Measurements from ENCODE around the gene MEF2B.
"Not testable (repeated sequence)": the region's sequence is repeated elsewhere in the genome, so short reads cannot be mapped to it uniquely, and the experiment has no call there.

MEF2B gene

DNA sequence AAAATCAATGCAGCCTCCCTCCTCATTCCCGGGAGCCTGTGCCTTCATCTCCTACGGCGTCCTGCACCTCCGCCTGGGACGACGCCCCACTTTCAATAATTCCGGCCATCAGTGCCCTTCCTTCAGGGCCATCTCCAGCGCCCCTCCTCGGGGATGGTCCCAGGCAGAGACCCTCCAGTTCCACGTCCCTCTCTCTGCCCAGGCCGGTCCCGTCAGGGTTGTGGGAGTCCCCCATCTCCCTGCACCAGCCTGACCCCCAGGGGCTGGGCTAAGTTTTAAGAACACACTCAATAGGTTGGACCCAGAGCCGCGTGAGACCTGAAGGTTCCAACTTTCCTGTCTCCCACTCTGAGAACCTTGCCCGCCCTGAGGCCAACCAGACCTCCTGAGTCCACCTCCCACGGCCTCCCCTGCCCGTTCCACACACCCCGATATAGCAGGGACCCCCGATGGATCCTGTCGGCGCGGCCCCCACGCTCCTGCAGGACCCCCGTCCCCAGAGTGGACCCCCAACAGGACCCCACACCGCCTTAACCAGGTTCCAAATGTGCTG, 32.4 kb downstream of the MEF2B start:
- Histone ChIP-seq H3K27ac (peak overlapping the region; percentile 45 to 94 (median 79)), H3K4me3 (peak overlapping the region; percentile 62 to 83 (median 63))

- not testable (repeated sequence) for H3K4me3 ChIP-seq, H3K27ac ChIP-seq
Observed at GRCh38 chr19:19135713-19136112, 34.4 kb downstream of the MEF2B start.

- Histone ChIP-seq H3K27ac (no peak overlapping the region), H3K4me3 (no peak overlapping the region)
Observed at GRCh38 chr19:19134687-19135158, 35.3 kb downstream of the MEF2B start.

DNA sequence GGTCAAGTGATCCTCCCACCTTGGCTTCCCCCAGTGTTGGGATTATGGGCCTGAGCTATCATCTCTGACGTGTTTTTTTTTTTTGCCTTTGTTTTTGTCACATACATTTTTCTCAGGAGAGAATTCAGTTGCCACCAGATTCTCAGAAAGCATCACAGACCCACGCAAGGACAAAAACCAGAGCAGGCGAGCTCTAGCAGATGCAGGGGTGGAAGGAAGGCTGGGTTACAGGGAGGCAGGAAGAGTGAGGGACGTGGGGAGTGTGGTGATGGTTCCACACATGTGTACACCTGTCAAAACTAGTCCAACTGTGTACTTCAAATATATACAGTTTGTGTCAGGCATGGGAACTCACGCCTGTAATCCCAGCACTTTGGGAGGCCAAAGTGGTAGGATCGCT, 36.1 kb downstream of the MEF2B start:
- H3K27ac ChIP-seq, result no peak overlapping the region
- no peak overlapping the region for H3K4me3 ChIP-seq

GRCh38 chr19:19132912-19133311, 37.2 kb downstream of the MEF2B start:
- no peak overlapping the region for H3K27ac ChIP-seq
- no peak overlapping the region for H3K4me3 ChIP-seq

GRCh38 chr19:19131989-19132388, 38.1 kb downstream of the MEF2B start:
- no peak overlapping the region for H3K27ac ChIP-seq
- no peak overlapping the region for H3K4me3 ChIP-seq

GRCh38 chr19:19126102-19126501, 44.0 kb downstream of the MEF2B start:
- Histone ChIP-seq H3K27ac (no peak overlapping the region), H3K4me3 (no peak overlapping the region)

GRCh38 chr19:19123386-19123785, 46.7 kb downstream of the MEF2B start:
- no peak overlapping the region for H3K4me3 ChIP-seq
- no peak overlapping the region for H3K27ac ChIP-seq

DNA sequence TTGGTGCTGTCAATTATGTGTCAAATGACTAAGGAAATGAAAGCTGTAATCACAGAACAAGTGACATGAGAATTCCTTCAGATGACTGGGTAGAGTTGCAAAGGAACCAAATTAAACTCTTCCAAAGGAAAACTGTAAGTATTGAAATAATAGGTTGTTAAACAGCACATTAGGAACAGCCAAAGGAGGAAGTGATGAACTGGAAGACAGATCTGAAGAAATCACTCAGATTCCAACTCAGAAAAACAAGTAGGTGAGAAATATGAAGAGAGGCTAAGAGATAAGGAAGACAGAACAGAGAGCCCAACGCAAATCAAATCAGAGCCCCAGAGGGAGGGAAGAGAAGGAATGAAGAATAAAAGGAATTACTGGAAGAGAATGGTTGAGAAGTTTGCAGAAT, 47.2 kb downstream of the MEF2B start:
- Histone ChIP-seq H3K4me3 (no peak overlapping the region), H3K27ac (no peak overlapping the region)

DNA sequence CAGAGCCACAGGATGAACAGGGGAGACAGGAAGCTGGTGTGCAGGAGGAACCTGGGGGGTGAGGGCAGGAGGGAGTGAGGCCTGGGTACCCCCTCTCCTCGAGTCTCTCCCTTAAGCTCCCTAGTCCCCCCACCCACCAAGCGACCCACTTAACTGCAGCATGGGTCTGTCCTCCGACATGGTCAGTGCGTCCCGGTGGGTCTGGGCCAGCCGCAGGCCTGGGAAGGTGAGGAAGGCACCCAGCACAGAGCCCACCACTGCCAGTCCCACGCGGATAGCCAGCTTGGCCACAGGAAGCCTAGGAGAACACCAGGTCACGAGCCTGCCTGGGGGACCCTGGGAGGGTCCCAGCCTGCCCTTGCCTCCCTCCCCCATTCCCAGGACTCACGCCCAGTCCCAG, 48.7 kb downstream of the MEF2B start:
- Histone ChIP-seq H3K4me3 (no peak overlapping the region), H3K27ac (no peak overlapping the region)

GRCh38 chr19:19120308-19121231, 49.5 kb downstream of the MEF2B start:
- H3K4me3 ChIP-seq, result no peak overlapping the region

DNA sequence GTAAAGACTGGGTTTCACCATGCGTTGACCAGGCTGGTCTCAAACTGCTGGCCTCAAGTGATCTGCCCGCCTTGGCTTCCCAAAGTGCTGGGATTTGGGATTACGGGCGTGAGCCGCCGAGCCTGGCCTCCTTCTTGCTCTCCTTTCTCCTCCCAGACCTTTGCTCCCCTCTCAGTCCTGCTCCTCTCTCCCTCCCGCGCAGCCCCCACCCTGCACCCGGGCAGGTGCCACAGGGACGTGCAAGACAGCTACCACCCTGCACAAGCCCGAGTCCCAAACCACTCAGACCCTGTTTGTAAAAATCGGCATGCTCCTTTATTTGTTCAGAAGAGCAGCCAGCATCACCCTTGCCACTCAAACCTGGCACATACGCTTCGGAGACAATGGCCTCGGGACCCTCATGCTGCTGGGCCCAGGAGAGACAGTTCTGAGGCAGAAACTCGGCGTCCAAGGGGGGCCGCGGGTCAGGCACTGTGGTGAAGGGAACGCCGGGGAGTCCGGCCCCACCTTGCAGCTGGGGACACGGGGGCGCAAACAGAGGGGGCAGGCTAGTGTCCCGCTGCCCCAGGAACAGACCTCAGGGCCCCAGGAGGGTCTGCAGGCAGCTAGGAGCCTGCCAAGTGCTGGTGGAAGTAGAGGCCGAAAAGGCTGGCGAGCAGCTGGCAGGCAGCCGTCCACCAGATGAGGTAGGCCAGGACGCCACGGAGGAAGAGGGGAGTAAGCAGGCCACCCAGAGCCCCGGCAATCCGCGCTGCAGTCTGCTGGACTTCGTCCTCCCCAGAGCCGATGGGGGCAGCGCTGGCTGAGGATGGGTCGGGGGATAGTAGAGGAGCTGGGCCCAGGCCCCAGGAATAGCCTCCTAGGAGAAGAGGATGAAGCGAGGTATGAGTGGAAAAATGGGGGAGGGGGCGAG, 50.5 kb downstream of the MEF2B start:
- Histone ChIP-seq H3K27ac (no peak overlapping the region), H3K4me3 (no peak overlapping the region)

More at GRCh38 chr19:19120308-19121231, 49.5 kb downstream of the MEF2B start:
- no peak overlapping the region for H3K27ac ChIP-seq

- no peak overlapping the region for H3K4me3 ChIP-seq
- H3K27ac ChIP-seq, result no peak overlapping the region
Observed at GRCh38 chr19:19115954-19116353, 54.1 kb downstream of the MEF2B start.

- Histone ChIP-seq H3K27ac (no peak overlapping the region), H3K4me3 (no peak overlapping the region)
Observed at GRCh38 chr19:19113040-19113626, 56.9 kb downstream of the MEF2B start.

DNA sequence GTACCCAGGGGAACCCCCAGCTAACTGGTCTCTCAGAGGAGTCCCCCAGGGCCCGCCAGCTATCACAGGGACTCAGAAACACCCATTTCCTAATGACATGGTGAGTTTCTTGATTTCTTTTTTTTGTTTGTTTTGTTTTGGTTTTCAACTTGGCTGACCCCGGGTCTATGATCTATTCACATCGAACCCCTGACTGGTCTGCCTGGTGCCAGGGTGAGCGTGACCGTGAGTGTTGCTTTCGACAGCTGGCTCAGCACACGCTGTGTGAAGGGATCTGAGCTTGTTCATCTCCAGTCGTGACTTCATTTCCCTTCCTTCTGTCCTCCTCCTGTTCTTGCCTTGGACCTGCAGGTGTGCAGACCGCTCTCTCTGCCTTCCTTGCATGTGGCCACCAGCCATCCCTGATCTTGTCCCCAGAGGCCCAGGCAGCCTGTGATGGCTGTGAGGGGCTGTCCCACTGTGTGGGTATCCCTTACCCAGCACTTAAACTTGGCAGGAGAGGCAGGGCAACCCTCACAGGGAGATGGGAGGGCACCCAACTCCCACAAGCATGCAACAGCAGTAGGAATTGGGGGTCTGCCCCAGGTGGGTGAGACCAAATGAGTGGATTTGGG, 58.0 kb downstream of the MEF2B start:
- Histone ChIP-seq H3K27ac (no peak overlapping the region), H3K4me3 (no peak overlapping the region)

- no peak overlapping the region for H3K4me3 ChIP-seq
- H3K27ac ChIP-seq, result no peak overlapping the region
Observed at GRCh38 chr19:19111136-19111835, 58.8 kb downstream of the MEF2B start.

DNA sequence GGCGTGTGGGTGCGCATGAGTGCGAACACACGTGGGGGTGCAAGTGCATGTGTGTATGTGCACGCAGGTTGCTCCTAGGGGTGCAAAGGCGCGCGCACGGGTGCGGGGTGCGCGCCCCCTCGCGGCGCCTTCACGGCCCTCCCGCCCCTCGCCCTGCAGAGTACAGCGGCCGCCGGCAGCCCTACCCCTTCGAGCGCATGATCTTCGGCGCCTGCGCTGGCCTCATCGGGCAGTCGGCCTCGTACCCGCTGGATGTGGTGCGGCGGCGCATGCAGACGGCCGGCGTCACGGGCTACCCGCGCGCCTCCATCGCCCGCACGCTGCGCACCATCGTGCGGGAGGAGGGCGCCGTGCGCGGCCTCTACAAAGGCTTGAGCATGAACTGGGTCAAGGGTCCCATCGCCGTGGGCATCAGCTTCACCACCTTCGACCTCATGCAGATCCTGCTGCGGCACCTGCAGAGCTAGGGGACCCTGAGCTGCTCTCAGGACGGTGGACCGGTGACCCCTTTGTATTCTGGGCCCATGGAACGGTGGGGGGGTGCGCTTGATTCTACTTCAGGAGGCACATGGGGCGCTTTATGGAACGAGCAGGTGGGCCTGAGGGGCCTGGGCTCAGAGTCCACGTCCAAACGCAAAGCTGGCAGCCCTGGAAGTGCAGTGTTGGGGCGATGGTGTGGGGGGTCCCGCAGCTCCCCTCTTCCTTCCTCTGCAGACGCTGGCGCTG, 59.5 kb downstream of the MEF2B start:
- no peak overlapping the region for H3K27ac ChIP-seq
- H3K4me3 ChIP-seq, result no peak overlapping the region

DNA sequence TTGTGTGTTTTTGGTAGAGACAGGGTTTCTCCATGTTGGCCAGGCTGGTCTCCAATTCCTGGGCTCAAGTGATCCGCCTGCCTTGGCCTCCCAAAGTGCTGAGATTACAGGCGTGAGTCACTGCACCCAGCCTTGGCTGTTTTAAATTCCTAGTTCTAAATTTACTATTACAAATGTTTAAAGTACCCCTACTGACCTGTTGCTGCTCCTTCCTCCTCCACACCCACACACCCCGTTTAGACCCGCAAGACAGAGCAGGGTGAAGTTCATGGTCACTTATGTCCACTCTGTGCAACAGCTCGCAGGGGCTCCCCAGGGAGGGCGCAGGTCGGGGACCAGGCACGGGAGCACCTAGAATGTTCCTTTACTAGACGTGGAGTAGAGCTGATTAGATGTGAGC, 60.5 kb downstream of the MEF2B start:
- H3K27ac ChIP-seq, result no peak overlapping the region

More for the DNA sequence above, 60.5 kb downstream of the MEF2B start:
- no peak overlapping the region for H3K4me3 ChIP-seq
